ENCODE data around the gene CCDC12. TPM values are rescaled to one million over a fixed set of nuclear protein-coding genes. Genes with fewer than 3 reads are reported as not detected.

Gene CCDC12
- total and polyA plus RNA-seq, 9 of the 15 experiments (the other 6 are each of a cell fraction or from before 2014, with no cell fraction given): 8.9 to 201 (median 86.9) TPM

- TF ChIP-seq CREM (IDR thresholded peaks at IDR 0.05; ENCODE audit: low read depth) (peak; percentile 86), JUN (IDR thresholded peaks at IDR 0.05; ENCODE audit: borderline replicate concordance, low read depth, low read length) (peak; percentile 75), JUN (CRISPR knock-in tag; IDR thresholded peaks at IDR 0.05; ENCODE audit: borderline replicate concordance) (no peak), POLR2B (IDR thresholded peaks at IDR 0.05; ENCODE audit: low read depth, partially characterized antibody) (no peak), ZBTB26 (CRISPR knock-in tag; IDR thresholded peaks at IDR 0.05) (no peak), FOXP4 (CRISPR knock-in tag; IDR thresholded peaks at IDR 0.05; ENCODE audit: borderline replicate concordance) (no peak), ESRRB (CRISPR knock-in tag; IDR thresholded peaks at IDR 0.05; ENCODE audit: borderline replicate concordance) (no peak), MLX (CRISPR knock-in tag; conservative IDR thresholded peaks at IDR 0.05) (no peak), ZNF668 (CRISPR knock-in tag; IDR thresholded peaks at IDR 0.05) (no peak), DPF2 (IDR thresholded peaks at IDR 0.05) (peak; percentile 93), TCFL5 (CRISPR knock-in tag; conservative IDR thresholded peaks at IDR 0.05) (no peak), ZNF586 (CRISPR knock-in tag; conservative IDR thresholded peaks at IDR 0.05) (no peak), MNT (conservative IDR thresholded peaks at IDR 0.05) (peak in 1 of 2 experiments; percentile 55; a peak in 2 of 4 replicates), XRCC3 (IDR thresholded peaks at IDR 0.05) (no peak), ZNF165 (CRISPR knock-in tag; IDR thresholded peaks at IDR 0.05; ENCODE audit: borderline replicate concordance) (no peak), MAX (CRISPR knock-in tag; IDR thresholded peaks at IDR 0.05) (peak; percentile 83), ZNF592 (IDR thresholded peaks at IDR 0.05) (peak; percentile 73)
Measured at GRCh38 chr3:46947981-46948791, 28.4 kb downstream of the CCDC12 start (continued).
